Measurements from ENCODE around the gene TUBGCP6.
"Not testable (repeated sequence)": the region's sequence is repeated elsewhere in the genome, so short reads cannot be mapped to it uniquely, and the experiment has no call there.

GRCh38 chr22:50273781-50274180 is 29.0 kb upstream of the TUBGCP6 start:
- TF ChIP-seq CTCF (IDR thresholded peaks at IDR 0.05); EP300 (IDR thresholded peaks at IDR 0.05; ENCODE audit: low read depth); POLR2AphosphoS5 (IDR thresholded peaks at IDR 0.05): not testable (repeated sequence)

Data from transverse colon (tissue), 4 donors.